NCI-H2196 treated with DMSO at 0.1 percent for 48 hours (cell line): ENCODE data around the gene LIF.
"Not testable (repeated sequence)": the region's sequence is repeated elsewhere in the genome, so short reads cannot be mapped to it uniquely, and the experiment has no call there.

Source experiments
- DNase-seq: peaks from one replicate; lab custom pipeline; 2025; ENCODE audit not compliant: unreplicated experiment; lab: John Stamatoyannopoulos, UW

LIF gene

GRCh38 chr22:30227438-30228228 is 18.9 kb downstream of the LIF start:
- no peak for DNase-seq

DNA sequence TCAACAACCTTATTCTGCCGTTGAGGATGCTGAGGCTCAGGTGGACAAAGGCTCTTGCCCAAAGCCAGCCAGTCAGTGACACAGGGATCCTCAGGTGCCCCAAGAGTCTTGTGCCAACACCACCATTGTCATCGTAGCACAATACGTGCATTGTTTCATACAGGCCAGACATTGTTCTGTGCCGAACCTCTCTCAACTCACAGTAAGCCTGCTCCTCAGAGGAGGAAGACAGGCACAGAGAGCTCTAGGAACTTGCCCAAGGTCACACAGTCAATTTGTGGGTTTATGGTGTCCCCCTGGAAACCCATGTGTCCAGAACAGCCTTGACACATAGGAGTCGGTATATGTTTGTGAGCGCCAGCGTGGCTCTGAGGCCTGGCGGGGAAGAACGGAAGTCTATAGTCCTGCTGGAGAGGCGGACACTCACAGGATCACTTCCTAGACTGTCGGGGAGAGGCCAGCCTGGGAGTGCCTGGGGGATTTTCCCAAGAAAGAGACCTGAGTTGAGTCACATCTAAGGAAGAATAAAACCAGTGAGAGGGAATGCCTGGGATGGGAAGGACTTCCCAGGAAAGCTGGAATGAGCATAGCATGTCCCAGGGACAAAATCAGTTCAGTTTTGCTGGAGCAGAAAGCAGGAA is 20.2 kb downstream of the LIF start:
- no peak for DNase-seq

GRCh38 chr22:30225220-30225927 is 21.2 kb downstream of the LIF start:
- no peak for DNase-seq

- no peak for DNase-seq
Observed at GRCh38 chr22:30224161-30224857, 22.2 kb downstream of the LIF start.

DNA sequence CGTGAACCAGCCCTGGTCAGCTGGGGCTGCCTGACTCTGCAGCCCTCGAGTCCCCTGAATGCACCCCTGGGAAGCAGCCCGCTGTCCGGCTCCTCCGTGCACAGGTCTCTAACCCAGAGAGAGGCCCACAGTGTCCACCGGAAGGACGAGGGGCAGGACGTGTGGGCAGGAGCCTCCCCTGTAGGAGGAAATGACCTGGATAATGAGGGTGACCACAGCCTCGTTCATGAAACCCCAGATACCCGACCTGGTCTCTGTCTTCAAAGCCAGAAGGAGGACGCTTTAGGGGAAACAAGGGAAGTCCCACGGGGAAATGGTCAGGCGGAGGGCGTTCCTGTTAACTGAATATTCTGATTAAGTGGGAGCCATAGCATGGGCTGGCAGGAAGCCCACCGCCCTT is 23.3 kb downstream of the LIF start:
- no peak for DNase-seq

- DNase-seq = no peak
Observed at GRCh38 chr22:30222321-30222720, 24.2 kb downstream of the LIF start.

- no peak for DNase-seq
Observed at GRCh38 chr22:30221121-30221992, 25.2 kb downstream of the LIF start.

DNA sequence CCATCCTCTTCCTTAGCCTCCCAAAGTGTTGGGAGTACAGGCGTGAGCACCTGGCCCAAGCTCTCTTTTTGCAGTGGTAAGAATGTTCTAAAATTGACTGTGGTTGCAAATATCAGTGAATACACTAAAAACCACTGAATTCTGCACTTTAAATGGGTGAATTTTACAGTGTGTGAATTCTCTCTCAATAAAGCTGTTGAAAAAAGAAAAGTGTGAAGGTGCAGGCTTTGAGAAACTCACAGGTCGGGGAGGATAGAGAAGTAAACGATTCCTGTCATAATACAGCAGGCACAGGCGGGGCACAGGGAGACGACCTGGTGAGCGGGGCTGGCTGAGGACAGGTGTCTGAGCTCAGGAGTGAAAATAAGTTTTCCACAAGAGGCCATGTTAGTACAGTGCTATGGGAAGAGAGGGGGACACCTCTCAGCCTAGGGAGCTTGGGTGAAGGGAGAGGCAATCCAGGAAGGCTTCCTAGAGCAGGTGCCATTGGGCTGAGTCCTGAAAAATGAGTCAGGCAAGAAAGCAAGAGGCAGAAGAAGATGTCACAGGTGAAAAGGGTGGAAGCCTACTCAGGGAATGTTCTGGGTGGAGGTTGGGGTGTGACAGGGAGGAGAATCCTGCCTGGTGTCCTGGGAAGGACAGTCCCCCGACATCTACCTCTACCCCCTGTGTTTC is 26.1 kb downstream of the LIF start:
- no peak for DNase-seq

- DNase-seq = no peak
Observed at GRCh38 chr22:30219668-30220278, 26.8 kb downstream of the LIF start.

GRCh38 chr22:30219049-30219654 is 27.4 kb downstream of the LIF start:
- DNase-seq = no peak

- no peak for DNase-seq
Observed at GRCh38 chr22:30217698-30218560, 28.6 kb downstream of the LIF start.

DNA sequence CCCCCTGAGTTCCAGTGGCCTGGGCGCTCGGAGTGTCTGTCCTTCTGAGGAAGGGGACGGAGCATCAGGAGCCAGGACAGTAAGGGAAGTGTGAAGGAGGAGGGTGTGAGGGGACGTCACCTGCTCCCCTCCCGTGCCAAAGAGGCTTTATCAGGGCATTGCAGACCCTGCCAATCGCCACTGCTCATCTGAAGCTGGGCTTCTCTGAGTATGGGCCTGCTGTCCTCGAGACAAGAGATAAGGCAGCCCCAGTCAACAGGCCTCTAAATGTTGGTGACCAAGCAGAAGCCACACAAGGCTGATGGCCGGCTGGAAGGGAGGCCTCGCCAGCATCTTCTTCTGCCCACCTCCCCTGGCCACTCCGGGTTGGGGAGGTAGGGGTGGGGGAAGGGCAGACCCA is 29.8 kb downstream of the LIF start:
- no peak for DNase-seq

GRCh38 chr22:30216272-30216671 is 30.3 kb downstream of the LIF start:
- not testable (repeated sequence) for DNase-seq

DNA sequence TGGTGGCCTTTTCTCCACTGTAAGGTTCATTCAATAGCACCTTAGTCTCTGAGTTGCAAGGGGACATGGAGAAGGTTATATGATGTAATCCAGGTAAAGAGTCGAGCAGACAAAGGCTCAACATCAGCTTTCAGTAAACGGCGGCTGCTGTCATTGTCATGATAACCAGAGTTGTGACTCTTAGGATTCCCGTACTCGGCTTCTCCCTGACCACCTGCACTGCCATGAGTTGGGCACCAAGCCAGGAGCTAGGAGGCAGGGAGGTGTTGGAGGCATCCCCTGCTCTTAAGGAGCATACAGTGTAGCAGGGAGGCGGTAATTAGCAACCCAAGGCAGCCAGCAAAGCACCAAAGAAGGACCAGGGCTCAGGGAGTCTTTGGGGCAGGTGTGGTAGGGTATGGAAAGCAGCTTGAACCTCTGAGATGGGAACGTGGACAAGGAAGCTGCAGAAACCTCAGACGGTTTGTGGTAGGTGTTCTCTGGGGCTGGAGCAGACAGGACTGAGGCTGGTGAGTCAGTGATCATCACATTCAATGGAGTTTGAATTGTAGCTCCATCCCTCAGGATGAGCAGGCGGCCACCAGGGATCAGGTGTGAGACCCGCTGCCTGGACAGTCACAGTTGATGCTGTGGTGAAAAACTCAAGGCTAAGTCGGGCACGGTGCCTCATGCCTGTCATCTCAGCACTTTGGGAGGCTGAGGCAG is 31.7 kb downstream of the LIF start:
- DNase-seq = no peak

DNA sequence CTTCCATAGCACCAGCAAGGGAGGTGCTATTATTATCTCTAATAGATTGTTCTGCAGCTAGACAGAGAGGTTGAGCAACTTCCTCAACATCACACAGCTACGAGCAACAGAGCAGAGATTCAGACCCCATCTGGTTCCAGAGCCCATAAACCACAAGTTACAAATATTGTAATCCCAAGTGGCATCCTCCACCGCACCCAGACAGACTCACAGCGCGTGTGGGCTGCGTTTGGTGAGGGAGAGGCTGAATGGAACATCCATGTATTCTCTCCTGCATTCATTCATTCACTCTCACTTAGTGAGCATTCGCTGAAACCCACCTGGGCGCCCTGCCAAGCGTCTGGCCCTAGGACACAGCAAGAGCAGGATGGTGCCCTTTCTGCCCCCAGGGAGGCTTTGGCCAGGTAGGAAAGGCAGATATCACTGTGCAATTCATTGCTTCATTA is 33.5 kb downstream of the LIF start:
- DNase-seq = no peak

GRCh38 chr22:30212363-30212995 is 34.1 kb downstream of the LIF start:
- no peak for DNase-seq
